LHCN-M2 (cell line): ENCODE results near the gene C14orf119. TPM values are rescaled to one million over a fixed set of nuclear protein-coding genes. Genes with fewer than 3 reads are reported as not detected.

Source experiments
- DNase-seq: peaks from one replicate; pipeline ENCODE4 v3.0.0-alpha.2; 2012; ENCODE audit warnings: low read depth
- polyA plus RNA-seq: library from polyadenylated mRNA; unstranded; fragments of >200 nt; gene quantifications from one replicate; pipeline ENCODE4 v1.2.1, GENCODE V29; 2012; ENCODE audit warnings: missing spikeins
- total RNA-seq: library from RNA; depleted of rRNA; stranded (reverse); fragments of >200 nt; gene quantifications from 2 replicates; pipeline ENCODE4 v1.2.3, GENCODE V29; 2014; rRNA removed

Gene C14orf119
- 41.9 and 47.0 TPM in 2 replicates for total RNA-seq
- polyA plus RNA-seq: 88.5 TPM

- DNase-seq: peak; percentile 100
Observed at GRCh38 chr14:23095196-23096108, at the start of gene C14orf119. Gene C14orf119, plus strand, starts transcription at chr14:23095505. Its CDS starts 2,154 bp downstream, at chr14:23097659.

GRCh38 chr14:23047034-23047634 is 48.2 kb upstream of the C14orf119 start:
- DNase-seq: peak; percentile 44

GRCh38 chr14:23047751-23048693 is 47.3 kb upstream of the C14orf119 start:
- no peak for DNase-seq

GRCh38 chr14:23049011-23049410 is 46.3 kb upstream of the C14orf119 start:
- DNase-seq: no peak

GRCh38 chr14:23051141-23052057 is 43.9 kb upstream of the C14orf119 start:
- DNase-seq: no peak

GRCh38 chr14:23052182-23052623 is 43.1 kb upstream of the C14orf119 start:
- no peak for DNase-seq

- DNase-seq: no peak
Observed at GRCh38 chr14:23052671-23053070, 42.6 kb upstream of the C14orf119 start.

GRCh38 chr14:23053426-23053825 is 41.9 kb upstream of the C14orf119 start:
- DNase-seq: no peak

GRCh38 chr14:23054000-23054811 is 41.1 kb upstream of the C14orf119 start:
- no peak for DNase-seq

- no peak for DNase-seq
Observed at GRCh38 chr14:23055147-23055550, 40.2 kb upstream of the C14orf119 start.

- no peak for DNase-seq
Observed at GRCh38 chr14:23055621-23056144, 39.6 kb upstream of the C14orf119 start.

GRCh38 chr14:23056145-23056955 is 39.0 kb upstream of the C14orf119 start:
- peak; percentile 64 for DNase-seq

- peak; percentile 60 for DNase-seq
Observed at GRCh38 chr14:23056956-23057756, 38.1 kb upstream of the C14orf119 start, which contains the start of gene CDH24. Gene CDH24, minus strand, starts transcription at chr14:23057520. Its CDS starts 1,787 bp downstream, at chr14:23055733.

- peak; percentile 75 for DNase-seq
Observed at GRCh38 chr14:23057757-23058653, 37.3 kb upstream of the C14orf119 start.

GRCh38 chr14:23058654-23059504 is 36.4 kb upstream of the C14orf119 start:
- no peak for DNase-seq
